K562 (cell line): Measurements from ENCODE around the gene TSSK6. TPM values are rescaled to one million over a fixed set of nuclear protein-coding genes. Genes with fewer than 3 reads are reported as not detected.
A peak's percentile ranks its signal among the peaks of the same experiment; 100 is the strongest.

Source experiments
- ATF1 ChIP-seq, 2 experiments: fragments of 450-650 bp in 1 of 2; IDR thresholded peaks; 2 replicates each; pipeline ENCODE4 v1.6.1; 2016; ENCODE audit warnings: missing compliant biosample characterization in 1 of 2, missing genetic modification characterization in 1 of 2
- BHLHE40 ChIP-seq: IDR thresholded peaks from 2 replicates; pipeline ENCODE4 v1.6.1; 2011; ENCODE audit warnings: low read length, improper control_type of control experiment
- HNRNPL ChIP-seq: fragments of 200-400 bp; formaldehyde crosslinking; IDR thresholded peaks from 2 replicates; pipeline ENCODE4 v1.6.1; 2017; ENCODE audit warnings: low read depth, mild to moderate bottlenecking, low read length
- KLF1 ChIP-seq: fragments of 450-650 bp; IDR thresholded peaks from 2 replicates; pipeline ENCODE4 v1.6.1; 2016; ENCODE audit warnings: missing genetic modification characterization, missing compliant biosample characterization
- MNT ChIP-seq, 2 experiments: fragments of 450-650 bp; conservative IDR thresholded peaks; 2 replicates each; pipeline ENCODE4 v1.6.1; 2017; ENCODE audit warnings: mild to moderate bottlenecking in 2 of 2, moderate library complexity in 2 of 2
- MYC ChIP-seq, 2 experiments: fragments of 250-450 bp in 1 of 2; sonication (Bioruptor Pico) in 1 of 2; IDR thresholded peaks; 2 replicates each; pipeline versions ENCODE4 v1.5.1 to v1.6.1; 2012 to 2021; ENCODE audit warnings: low read depth in 2 of 2, borderline replicate concordance in 1 of 2, improper control_type of control experiment in 1 of 2, low read length in 1 of 2, mild to moderate bottlenecking in 1 of 2, moderate library complexity in 1 of 2
- POLR2G ChIP-seq: fragments of 200-400 bp; formaldehyde crosslinking; IDR thresholded peaks from 2 replicates; pipeline ENCODE4 v1.6.1; 2017; ENCODE audit warnings: low read depth, mild to moderate bottlenecking, antibody characterized with exemption, low read length, moderate library complexity
- PRPF4 ChIP-seq: fragments of 200-400 bp; formaldehyde crosslinking; IDR thresholded peaks from one replicate; pipeline ENCODE4 v1.6.1; 2017; ENCODE audit warnings: low read length, low read depth, mild to moderate bottlenecking; ENCODE audit not compliant: insufficient read depth, poor library complexity, severe bottlenecking
- SP1 ChIP-seq: sonication (generic); formaldehyde crosslinking; IDR thresholded peaks from 2 replicates; pipeline ENCODE4 v1.8.1; 2022; ENCODE audit warnings: mild to moderate bottlenecking, missing genetic modification reagents
- TBP ChIP-seq: optimal IDR thresholded peaks from 2 replicates; pipeline ENCODE3; 2011; ENCODE audit warnings: low read depth, low read length, improper control_type of control experiment
- VEZF1 ChIP-seq: fragments of 200-800 bp; sonication (Bioruptor generic); IDR thresholded peaks from 2 replicates; pipeline ENCODE4 v1.6.1; 2017; ENCODE audit warnings: missing genetic modification characterization, missing compliant biosample characterization
- polyA plus RNA-seq, 8 experiments: library from polyadenylated mRNA; depleted of rRNA in 4 of 8; stranded (reverse) in 5 of 8; unstranded in 3 of 8; fragments of >200 nt; fragmentation: Nextera tagmentation in 2 of 8; fragmentation: Illumina TruSeq in 1 of 8; extraction: Ambion mirVana in 2 of 8; extraction: Trizol in 1 of 8; gene quantifications; 2 replicates each; pipeline versions ENCODE4 v1.2.1 to v1.2.3, GENCODE V29; 2011 to 2014; ENCODE audit warnings: inconsistent platforms in 1 of 8, missing spikeins in 1 of 8
- total RNA-seq, 7 experiments: library from RNA; depleted of rRNA in 6 of 7; stranded (reverse); fragments of >200 nt in 6 of 7; fragmentation: Illumina TruSeq in 2 of 7; extraction: Trizol in 2 of 7; gene quantifications; 2 replicates each; pipeline versions ENCODE4 v1.2.1 to v1.2.3, GENCODE V29; 2011 to 2021; ENCODE audit warnings: low replicate concordance in 1 of 7
- TF ChIP-seq, protein P1 (sequence below): sonication (generic); formaldehyde crosslinking; IDR thresholded peaks from 2 replicates; pipeline ENCODE4 v1.8.1; 2023; ENCODE audit warnings: mild to moderate bottlenecking, missing genetic modification reagents
- TF ChIP-seq, protein P2 (sequence below): fragments of 450-650 bp; IDR thresholded peaks from 2 replicates; pipeline ENCODE4 v1.6.1; 2014; ENCODE audit warnings: low read depth, mild to moderate bottlenecking, moderate library complexity, borderline replicate concordance
- TF ChIP-seq, protein P3 (sequence below): fragments of 450-650 bp; IDR thresholded peaks from 2 replicates; pipeline ENCODE4 v1.6.1; 2018; ENCODE audit not compliant: partially characterized antibody

TSSK6 gene
- total and polyA plus RNA-seq, 9 of the 15 experiments (the other 6 are each of a cell fraction or from before 2014, with no cell fraction given) = 0.21 to 2.6 (median 1.5) TPM; not detected in 3

GRCh38 chr19:19540064-19540714 lies 24.8 kb upstream of the TSSK6 start (continued):
- TF ChIP-seq HNRNPL (peak; percentile 88), MNT (conservative IDR thresholded peaks at IDR 0.05) (peak in 1 of 2 experiments; percentile 43; a peak in 1 of 4 replicates), VEZF1 (CRISPR knock-in tag) (peak; percentile 48; the same call in 1 of the 2 replicates), SP1 (CRISPR knock-in tag) (peak; percentile 26; the same call in 1 of the 2 replicates), KLF1 (tag) (0 out of 2 replicates have a peak, but pooled peaks have one; percentile 46), ATF1 (CRISPR knock-in tag; IDR thresholded peaks at IDR 0.05) (peak; percentile 6; the same call in 1 of the 2 replicates), ATF1 (tag; IDR thresholded peaks at IDR 0.05) (no peak), MYC (IDR thresholded peaks at IDR 0.05; ENCODE audit: low read depth, low read length) (peak; percentile 91), MYC (CRISPR knock-in tag; IDR thresholded peaks at IDR 0.05; ENCODE audit: borderline replicate concordance, low read depth) (no peak), POLR2G (peak; percentile 52), BHLHE40 (0 out of 2 replicates have a peak, but pooled peaks have one; percentile 33), PRPF4 (peak; percentile 59), TBP (peak; percentile 6)
- TF ChIP-seq, protein P1, sequence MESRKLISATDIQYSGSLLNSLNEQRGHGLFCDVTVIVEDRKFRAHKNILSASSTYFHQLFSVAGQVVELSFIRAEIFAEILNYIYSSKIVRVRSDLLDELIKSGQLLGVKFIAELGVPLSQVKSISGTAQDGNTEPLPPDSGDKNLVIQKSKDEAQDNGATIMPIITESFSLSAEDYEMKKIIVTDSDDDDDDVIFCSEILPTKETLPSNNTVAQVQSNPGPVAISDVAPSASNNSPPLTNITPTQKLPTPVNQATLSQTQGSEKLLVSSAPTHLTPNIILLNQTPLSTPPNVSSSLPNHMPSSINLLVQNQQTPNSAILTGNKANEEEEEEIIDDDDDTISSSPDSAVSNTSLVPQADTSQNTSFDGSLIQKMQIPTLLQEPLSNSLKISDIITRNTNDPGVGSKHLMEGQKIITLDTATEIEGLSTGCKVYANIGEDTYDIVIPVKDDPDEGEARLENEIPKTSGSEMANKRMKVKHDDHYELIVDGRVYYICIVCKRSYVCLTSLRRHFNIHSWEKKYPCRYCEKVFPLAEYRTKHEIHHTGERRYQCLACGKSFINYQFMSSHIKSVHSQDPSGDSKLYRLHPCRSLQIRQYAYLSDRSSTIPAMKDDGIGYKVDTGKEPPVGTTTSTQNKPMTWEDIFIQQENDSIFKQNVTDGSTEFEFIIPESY (CRISPR knock-in tag) = peak; percentile 99
- TF ChIP-seq, protein P2, sequence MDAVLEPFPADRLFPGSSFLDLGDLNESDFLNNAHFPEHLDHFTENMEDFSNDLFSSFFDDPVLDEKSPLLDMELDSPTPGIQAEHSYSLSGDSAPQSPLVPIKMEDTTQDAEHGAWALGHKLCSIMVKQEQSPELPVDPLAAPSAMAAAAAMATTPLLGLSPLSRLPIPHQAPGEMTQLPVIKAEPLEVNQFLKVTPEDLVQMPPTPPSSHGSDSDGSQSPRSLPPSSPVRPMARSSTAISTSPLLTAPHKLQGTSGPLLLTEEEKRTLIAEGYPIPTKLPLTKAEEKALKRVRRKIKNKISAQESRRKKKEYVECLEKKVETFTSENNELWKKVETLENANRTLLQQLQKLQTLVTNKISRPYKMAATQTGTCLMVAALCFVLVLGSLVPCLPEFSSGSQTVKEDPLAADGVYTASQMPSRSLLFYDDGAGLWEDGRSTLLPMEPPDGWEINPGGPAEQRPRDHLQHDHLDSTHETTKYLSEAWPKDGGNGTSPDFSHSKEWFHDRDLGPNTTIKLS = peak; percentile 32; the same call in 1 of the 2 replicates
- TF ChIP-seq, protein P3, sequence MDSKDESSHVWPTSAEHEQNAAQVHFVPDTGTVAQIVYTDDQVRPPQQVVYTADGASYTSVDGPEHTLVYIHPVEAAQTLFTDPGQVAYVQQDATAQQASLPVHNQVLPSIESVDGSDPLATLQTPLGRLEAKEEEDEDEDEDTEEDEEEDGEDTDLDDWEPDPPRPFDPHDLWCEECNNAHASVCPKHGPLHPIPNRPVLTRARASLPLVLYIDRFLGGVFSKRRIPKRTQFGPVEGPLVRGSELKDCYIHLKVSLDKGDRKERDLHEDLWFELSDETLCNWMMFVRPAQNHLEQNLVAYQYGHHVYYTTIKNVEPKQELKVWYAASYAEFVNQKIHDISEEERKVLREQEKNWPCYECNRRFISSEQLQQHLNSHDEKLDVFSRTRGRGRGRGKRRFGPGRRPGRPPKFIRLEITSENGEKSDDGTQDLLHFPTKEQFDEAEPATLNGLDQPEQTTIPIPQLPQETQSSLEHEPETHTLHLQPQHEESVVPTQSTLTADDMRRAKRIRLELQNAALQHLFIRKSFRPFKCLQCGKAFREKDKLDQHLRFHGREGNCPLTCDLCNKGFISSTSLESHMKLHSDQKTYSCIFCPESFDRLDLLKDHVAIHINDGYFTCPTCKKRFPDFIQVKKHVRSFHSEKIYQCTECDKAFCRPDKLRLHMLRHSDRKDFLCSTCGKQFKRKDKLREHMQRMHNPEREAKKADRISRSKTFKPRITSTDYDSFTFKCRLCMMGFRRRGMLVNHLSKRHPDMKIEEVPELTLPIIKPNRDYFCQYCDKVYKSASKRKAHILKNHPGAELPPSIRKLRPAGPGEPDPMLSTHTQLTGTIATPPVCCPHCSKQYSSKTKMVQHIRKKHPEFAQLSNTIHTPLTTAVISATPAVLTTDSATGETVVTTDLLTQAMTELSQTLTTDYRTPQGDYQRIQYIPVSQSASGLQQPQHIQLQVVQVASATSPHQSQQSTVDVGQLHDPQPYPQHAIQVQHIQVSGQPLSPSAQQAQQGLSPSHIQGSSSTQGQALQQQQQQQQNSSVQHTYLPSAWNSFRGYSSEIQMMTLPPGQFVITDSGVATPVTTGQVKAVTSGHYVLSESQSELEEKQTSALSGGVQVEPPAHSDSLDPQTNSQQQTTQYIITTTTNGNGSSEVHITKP = no peak
